K562 (cell line): ENCODE data around the gene PHF3. TPM values are rescaled to one million over a fixed set of nuclear protein-coding genes. Genes with fewer than 3 reads are reported as not detected.

Source experiments
- ARID3A ChIP-seq: IDR thresholded peaks from 2 replicates; pipeline ENCODE4 v1.6.1; 2012; ENCODE audit warnings: low read depth, low read length, improper control_type of control experiment, borderline replicate concordance
- ATF3 ChIP-seq, 2 experiments: fragments of 450-650 bp in 1 of 2; sonication (generic) in 1 of 2; formaldehyde crosslinking in 1 of 2; IDR thresholded peaks in 1 of 2; conservative IDR thresholded peaks in 1 of 2; 2 replicates each; pipeline versions ENCODE4 v1.6.1 to v1.8.1; 2016 to 2023; ENCODE audit warnings: mild to moderate bottlenecking in 2 of 2, moderate library complexity in 2 of 2, inconsistent platforms in 1 of 2, missing genetic modification reagents in 1 of 2
- CAMTA2 ChIP-seq: fragments of 250-450 bp; sonication (Bioruptor Pico); conservative IDR thresholded peaks from 2 replicates; pipeline ENCODE4 v1.5.1; 2022
- CC2D1A ChIP-seq: fragments of 450-650 bp; IDR thresholded peaks from 2 replicates; pipeline ENCODE4 v1.6.1; 2017; ENCODE audit warnings: mild to moderate bottlenecking
- DEAF1 ChIP-seq: fragments of 450-650 bp; formaldehyde crosslinking; IDR thresholded peaks from 2 replicates; pipeline ENCODE4 v1.4.0; 2020; ENCODE audit warnings: mild to moderate bottlenecking, moderate library complexity
- E4F1 ChIP-seq: fragments of 250-450 bp; sonication (Bioruptor Pico); IDR thresholded peaks from 2 replicates; pipeline ENCODE4 v1.5.0; 2021; ENCODE audit warnings: mild to moderate bottlenecking, borderline replicate concordance
- ESRRB ChIP-seq: fragments of 250-450 bp; sonication (Bioruptor Pico); IDR thresholded peaks from 2 replicates; pipeline ENCODE4 v1.5.0; 2020; ENCODE audit warnings: mild to moderate bottlenecking, moderate library complexity, borderline replicate concordance
- HMG20A ChIP-seq: fragments of 450-650 bp; formaldehyde crosslinking; conservative IDR thresholded peaks from 2 replicates; pipeline ENCODE4 v1.4.0; 2020; ENCODE audit warnings: mild to moderate bottlenecking, mixed read lengths
- KLF13 ChIP-seq: fragments of 450-650 bp; IDR thresholded peaks from 2 replicates; pipeline ENCODE4 v1.6.1; 2016; ENCODE audit warnings: missing genetic modification characterization, low read depth, mild to moderate bottlenecking, missing compliant biosample characterization, moderate library complexity, borderline replicate concordance
- MTF1 ChIP-seq: fragments of 250-450 bp; sonication (Bioruptor Pico); IDR thresholded peaks from 2 replicates; pipeline ENCODE4 v1.9.0; 2021; ENCODE audit warnings: moderate library complexity, mild to moderate bottlenecking, inconsistent platforms, borderline replicate concordance
- NFE2L1 ChIP-seq: fragments of 450-650 bp; IDR thresholded peaks from 2 replicates; pipeline ENCODE4 v1.6.1; 2016; ENCODE audit warnings: missing genetic modification characterization, low read depth, mild to moderate bottlenecking, missing compliant biosample characterization, moderate library complexity, borderline replicate concordance
- TEAD2 ChIP-seq: fragments of 450-650 bp; IDR thresholded peaks from 2 replicates; pipeline ENCODE4 v1.6.1; 2016; ENCODE audit warnings: missing genetic modification characterization, control low read depth, missing compliant biosample characterization
- USF2 ChIP-seq: sonication (generic); formaldehyde crosslinking; IDR thresholded peaks from 2 replicates; pipeline ENCODE4 v1.5.0; 2020; ENCODE audit warnings: missing genetic modification reagents
- ZNF408 ChIP-seq: fragments of 250-450 bp; sonication (Bioruptor Pico); IDR thresholded peaks from 2 replicates; pipeline ENCODE4 v1.4.0; 2020; ENCODE audit warnings: low read depth, mild to moderate bottlenecking, moderate library complexity
- ZNF707 ChIP-seq: fragments of 250-450 bp; sonication (Bioruptor Pico); conservative IDR thresholded peaks from 2 replicates; pipeline ENCODE4 v1.8.0; 2022; ENCODE audit warnings: inconsistent platforms, mild to moderate bottlenecking, moderate library complexity
- ZNF75A ChIP-seq: fragments of 450-650 bp; formaldehyde crosslinking; IDR thresholded peaks from 2 replicates; pipeline ENCODE4 v1.4.0; 2020; ENCODE audit warnings: mild to moderate bottlenecking
- polyA plus RNA-seq, 8 experiments: library from polyadenylated mRNA; depleted of rRNA in 4 of 8; stranded (reverse) in 5 of 8; unstranded in 3 of 8; fragments of >200 nt; fragmentation: Nextera tagmentation in 2 of 8; fragmentation: Illumina TruSeq in 1 of 8; extraction: Ambion mirVana in 2 of 8; extraction: Trizol in 1 of 8; gene quantifications; 2 replicates each; pipeline versions ENCODE4 v1.2.1 to v1.2.3, GENCODE V29; 2011 to 2014; ENCODE audit warnings: inconsistent platforms in 1 of 8, missing spikeins in 1 of 8
- total RNA-seq, 7 experiments: library from RNA; depleted of rRNA in 6 of 7; stranded (reverse); fragments of >200 nt in 6 of 7; fragmentation: Illumina TruSeq in 2 of 7; extraction: Trizol in 2 of 7; gene quantifications; 2 replicates each; pipeline versions ENCODE4 v1.2.1 to v1.2.3, GENCODE V29; 2011 to 2021; ENCODE audit warnings: low replicate concordance in 1 of 7

Gene PHF3
- total and polyA plus RNA-seq, 9 of the 15 experiments (the other 6 are each of a cell fraction or from before 2014, with no cell fraction given), result 8.1 to 51.2 (median 30.9) TPM

GRCh38 chr6:63635588-63636517, at the start of gene PHF3 (continued):
- TF ChIP-seq ZNF707 (no peak), NFE2L1 (tag) (no peak), ATF3 (IDR thresholded peaks at IDR 0.05) (peak; percentile 61; the same call in 1 of the 2 replicates), ATF3 (CRISPR knock-in tag; conservative IDR thresholded peaks at IDR 0.05) (no peak; the same call in 1 of the 2 replicates), USF2 (CRISPR knock-in tag) (peak; percentile 93), HMG20A (CRISPR knock-in tag) (no peak), ZNF408 (CRISPR knock-in tag) (no peak), ZNF75A (CRISPR knock-in tag) (no peak), ESRRB (CRISPR knock-in tag) (no peak), ARID3A (no peak), CAMTA2 (CRISPR knock-in tag) (no peak), MTF1 (CRISPR knock-in tag) (no peak), E4F1 (CRISPR knock-in tag) (no peak), CC2D1A (no peak), TEAD2 (no peak), DEAF1 (CRISPR knock-in tag) (no peak), KLF13 (tag) (peak; percentile 46; the same call in 1 of the 2 replicates)
